Fibroblast of peridontal ligament (primary cell): ENCODE results near the gene MRPL24.

Experiments used
- DNase-seq: peaks from one replicate; pipeline ENCODE4 v3.0.0-alpha.2; 2010; ENCODE audit errors: extremely low read depth

Gene MRPL24

GRCh38 chr1:156709757-156710489 is 31.0 kb downstream of the MRPL24 start:
- DNase-seq: peak; percentile 83

GRCh38 chr1:156709031-156709430 is 31.9 kb downstream of the MRPL24 start:
- DNase-seq: no peak

GRCh38 chr1:156708218-156708661 is 32.6 kb downstream of the MRPL24 start:
- peak; percentile 47 for DNase-seq

GRCh38 chr1:156707417-156708217 is 33.3 kb downstream of the MRPL24 start:
- peak; percentile 83 for DNase-seq

GRCh38 chr1:156706657-156707416 is 34.1 kb downstream of the MRPL24 start:
- peak; percentile 89 for DNase-seq

GRCh38 chr1:156705918-156706656 is 34.8 kb downstream of the MRPL24 start:
- DNase-seq: peak; percentile 74

GRCh38 chr1:156705321-156705917 is 35.5 kb downstream of the MRPL24 start, which contains the start of gene CRABP2:
Gene CRABP2 (minus strand): TSS chr1:156705583. CDS start chr1:156705446, 137 bp downstream.
- peak; percentile 45 for DNase-seq

- peak; percentile 69 for DNase-seq
These were observed 36.0 kb downstream of the MRPL24 start for GRCh38 chr1:156704930-156705320.

GRCh38 chr1:156704166-156704711 is 36.6 kb downstream of the MRPL24 start:
- DNase-seq: no peak

GRCh38 chr1:156703741-156704140 is 37.1 kb downstream of the MRPL24 start:
- no peak for DNase-seq

- DNase-seq: no peak
These were observed 37.6 kb downstream of the MRPL24 start for GRCh38 chr1:156703336-156703735.

- DNase-seq: no peak
These were observed 40.0 kb downstream of the MRPL24 start for GRCh38 chr1:156700736-156701531.

GRCh38 chr1:156698995-156699394 is 41.9 kb downstream of the MRPL24 start:
- no peak for DNase-seq

GRCh38 chr1:156697481-156697880 is 43.4 kb downstream of the MRPL24 start:
- DNase-seq: no peak

- no peak for DNase-seq
These were observed 44.1 kb downstream of the MRPL24 start for GRCh38 chr1:156696755-156697154.

- DNase-seq: no peak
These were observed 46.3 kb downstream of the MRPL24 start for GRCh38 chr1:156694690-156694962.

GRCh38 chr1:156693848-156694689 is 46.8 kb downstream of the MRPL24 start:
- DNase-seq: no peak

GRCh38 chr1:156692925-156693847 is 47.7 kb downstream of the MRPL24 start:
- no peak for DNase-seq
